B cell (primary cell): ENCODE measurements around the gene DGAT2. TPM values are rescaled to one million over a fixed set of nuclear protein-coding genes. Genes with fewer than 3 reads are reported as not detected.

Experiments used
- ATAC-seq: fragments of 200-7000 bp; cut with Tn5 transposase; one replicate; pipeline ENCODE4 v1.10.0; 2021; ENCODE audit warnings: low read depth, mild to moderate bottlenecking, moderate number of reproducible peaks, moderate library complexity
- CTCF ChIA-PET: fragments of 350-600 bp; sonication (Branson Sonifier 250); formaldehyde crosslinking; loops from one replicate; lab custom pipeline; 2021; ENCODE audit warnings: antibody characterized with exemption, inconsistent platforms; lab: Charles Lee
- POLR2A ChIA-PET: fragments of 350-600 bp; sonication (Branson Sonifier 250); formaldehyde crosslinking; loops from one replicate; lab custom pipeline; 2021; ENCODE audit warnings: antibody characterized with exemption; lab: Charles Lee
- DNase-seq: peaks from one replicate; pipeline ENCODE4 v3.0.0; 2013
- H2AFZ ChIP-seq: 2 replicates; pipeline ENCODE4 v1.6.1; 2012; ENCODE audit warnings: mild to moderate bottlenecking, low read depth, low read length; ENCODE audit not compliant: insufficient read depth, poor library complexity, severe bottlenecking
- H3K27ac ChIP-seq, 2 donors: 1 replicate in 1 of 2; 2 replicates in 1 of 2; pipeline ENCODE4 v1.5.1; 2012 to 2013; ENCODE audit warnings: low read length in 2 of 2, mild to moderate bottlenecking in 2 of 2, moderate library complexity in 1 of 2
- H3K27me3 ChIP-seq, 4 experiments: fragments of 200-600 bp in 1 of 4; sonication (generic) in 1 of 4; replicated peaks in 1 of 4; 1 replicate in 2 of 4; 2 replicates in 2 of 4; pipeline versions ENCODE4 v1.6.1 to v1.7.0; 2013 to 2016; ENCODE audit warnings: low read length in 3 of 4, mild to moderate bottlenecking in 2 of 4, mixed read lengths in 1 of 4, moderate library complexity in 1 of 4; ENCODE audit not compliant: insufficient read depth in 4 of 4, control insufficient read depth in 3 of 4; ENCODE audit errors: control extremely low read depth in 1 of 4
- H3K36me3 ChIP-seq, 2 experiments: replicated peaks in 1 of 2; 1 replicate in 1 of 2; 2 replicates in 1 of 2; pipeline versions ENCODE4 v1.6.1 to v1.7.1; 2013; ENCODE audit warnings: low read length in 1 of 2; ENCODE audit not compliant: insufficient read depth in 2 of 2, control insufficient read depth in 1 of 2; ENCODE audit errors: control extremely low read depth in 1 of 2, extremely low read depth in 1 of 2
- H3K4me1 ChIP-seq, 2 donors: fragments of 200-600 bp in 1 of 2; sonication (generic) in 1 of 2; 1 replicate in 1 of 2; 2 replicates in 1 of 2; pipeline versions ENCODE4 v1.5.1 to v1.6.1; 2013 to 2017; ENCODE audit warnings: low read length in 2 of 2; ENCODE audit not compliant: control insufficient read depth in 2 of 2, insufficient read depth in 2 of 2
- H3K4me2 ChIP-seq: replicated peaks from 2 replicates; pipeline ENCODE3; 2012; ENCODE audit warnings: mild to moderate bottlenecking, low read depth, low read length; ENCODE audit not compliant: poor library complexity, severe bottlenecking
- H3K4me3 ChIP-seq, 5 experiments: fragments of 200-600 bp in 1 of 5; sonication (generic) in 1 of 5; 1 replicate in 3 of 5; 2 replicates in 2 of 5; pipeline versions ENCODE4 v1.5.1 to v1.7.0; 2011 to 2016; ENCODE audit warnings: low read length in 4 of 5, mild to moderate bottlenecking in 4 of 5, low read depth in 2 of 5, control low read depth in 1 of 5, moderate library complexity in 1 of 5; ENCODE audit not compliant: insufficient read depth in 1 of 5; ENCODE audit errors: control extremely low read depth in 1 of 5, extremely low read depth in 1 of 5
- H3K79me2 ChIP-seq: fragments of 200-600 bp; sonication (generic); one replicate; pipeline ENCODE4 v1.6.0; 2016; ENCODE audit warnings: low read length; ENCODE audit not compliant: control insufficient read depth, insufficient read depth
- H3K9ac ChIP-seq: fragments of 200-600 bp; sonication (generic); 2 replicates; pipeline ENCODE4 v1.6.1; 2017; ENCODE audit warnings: mild to moderate bottlenecking, low read length, moderate library complexity
- H3K9me3 ChIP-seq, 3 donors: one replicate each; pipeline versions ENCODE4 v1.6.1 to v1.7.1; 2013; ENCODE audit warnings: low read length in 2 of 3; ENCODE audit not compliant: control insufficient read depth in 2 of 3, insufficient read depth in 1 of 3; ENCODE audit errors: control extremely low read depth in 1 of 3
- H4K20me1 ChIP-seq: 2 replicates; pipeline ENCODE4 v1.6.0; 2012; ENCODE audit warnings: mild to moderate bottlenecking, low read length; ENCODE audit not compliant: insufficient read depth, control insufficient read depth, poor library complexity, severe bottlenecking
- H3K27ac Mint-ChIP-seq: one replicate; pipeline ENCODE4 v1.8.0; 2021; ENCODE audit warnings: mixed read lengths
- H3K27me3 Mint-ChIP-seq: one replicate; pipeline ENCODE4 v1.8.0; 2021; ENCODE audit warnings: mixed read lengths
- H3K4me1 Mint-ChIP-seq: one replicate; pipeline ENCODE4 v1.8.0; 2021; ENCODE audit warnings: mixed read lengths
- H3K4me3 Mint-ChIP-seq: one replicate; pipeline ENCODE4 v1.8.0; 2021; ENCODE audit warnings: mixed read lengths
- H3K9me3 Mint-ChIP-seq: one replicate; pipeline ENCODE4 v1.8.0; 2022; ENCODE audit warnings: mixed read lengths; ENCODE audit not compliant: insufficient read depth
- CTCF ChIP-seq: fragments of 200-600 bp; IDR thresholded peaks from one replicate; pipeline ENCODE4 v1.8.0; 2022; ENCODE audit warnings: antibody characterized with exemption, mild to moderate bottlenecking
- EZH2 ChIP-seq: IDR thresholded peaks from 2 replicates; pipeline ENCODE4 v1.6.1; 2012; ENCODE audit warnings: borderline replicate concordance, low read depth, mild to moderate bottlenecking, moderate library complexity, low read length; ENCODE audit not compliant: insufficient read depth, poor library complexity, severe bottlenecking
- WGBS: methylation state at CpG from one replicate; pipeline ENCODE4 v1.1.5; 2013; ENCODE audit warnings: missing lambda C conversion rate; ENCODE audit not compliant: insufficient coverage; 5-methylcytosine and 5-hydroxymethylcytosine counted together
- intact Hi-C: fragments of 100-400 bp; cut with micrococcal nuclease; formaldehyde crosslinking; loops from one replicate; pipeline ENCODE4 v1.10.0; 2022
- polyA plus RNA-seq: library from polyadenylated mRNA; depleted of rRNA; stranded (reverse); fragments of >200 nt; gene quantifications from 2 replicates; pipeline ENCODE4 v1.2.3, GENCODE V29; 2012
- total RNA-seq, 2 donors: library from RNA; stranded (reverse); fragments of 120-200 nt in 1 of 2; gene quantifications; 1 replicate in 1 of 2; 2 replicates in 1 of 2; pipeline versions ENCODE4 v1.2.3 to v1.2.4, GENCODE V29; 2013 to 2022

Gene DGAT2
- total and polyA plus RNA-seq, 2 donors (not counting 1 experiment from before 2014, with no cell fraction given): 5.8 to 6.5 TPM

GRCh38 chr11:75801362-75802020 is 32.9 kb downstream of the DGAT2 start:
- H3K4me3 ChIP-seq: no peak overlapping the region
- H3K4me3 Mint-ChIP-seq: no peak overlapping the region
- H3K27ac ChIP-seq: no peak overlapping the region
- peaks cover 3 to 22% of the 10 kb centered on the region in 2 donors for H3K4me1 ChIP-seq
- TF ChIP-seq CTCF: no peak
- TF ChIP-seq EZH2: no peak
- H3K27me3 ChIP-seq: no peaks in the 10 kb centered on the region
- H2AFZ ChIP-seq: no peak overlapping the region
- H3K4me2 ChIP-seq: no peak overlapping the region
- no peaks in the 10 kb centered on the region for H3K9me3 Mint-ChIP-seq
- H4K20me1 ChIP-seq: no peaks in the 10 kb centered on the region
- H3K4me1 Mint-ChIP-seq: peaks cover 17% of the 10 kb centered on the region
- H3K79me2 ChIP-seq: peaks cover 12% of the 10 kb centered on the region
- no peak overlapping the region for H3K9ac ChIP-seq
- ChIA-PET CTCF (interaction anchor here (1.6 to 7.9 kb wide), 13 partner anchors 9 to 517 kb away, joined by 4 to 405 read pairs (median 18); partner anchors contain the start of gene UVRAG), POLR2A (no interaction called here)
- H3K36me3 ChIP-seq: peaks cover 0 to 6% of the 10 kb centered on the region in 2 experiments
- whole genome bisulfite sequencing: 64% methylated on average over 6 of the region's 9 CpGs
- no peaks in the 10 kb centered on the region for H3K27me3 Mint-ChIP-seq
- DNase-seq: no peak
- intact Hi-C loops: loop anchor here (2.0 to 5.0 kb wide), 2 partner anchors 29 to 36 kb away; no protein-coding TSS in a partner anchor
- H3K9me3 ChIP-seq: no peaks in the 10 kb centered on the region
- ATAC-seq: no peak
- H3K27ac Mint-ChIP-seq: no peak overlapping the region
